Right lobe of liver (tissue), 4 donors: ENCODE data around the gene LRCH1.

Experiments used
- POLR2A ChIP-seq: fragments of 450-650 bp; IDR thresholded peaks from one replicate; pipeline ENCODE4 v1.6.1; 2017; ENCODE audit warnings: antibody characterized with exemption, mild to moderate bottlenecking
- TF ChIP-seq, protein P1 (sequence below), 4 donors: fragments of 200-600 bp in 3 of 4; fragments of 450-650 bp in 1 of 4; IDR thresholded peaks; one replicate each; pipeline versions ENCODE4 v1.5.1 to v1.8.0; 2016 to 2022; ENCODE audit warnings: antibody characterized with exemption in 4 of 4, mild to moderate bottlenecking in 2 of 4
- donor health status: DM: no; HTN: no; CAD: no.
- donor health status: DM: no; HTN: no; CAD: no.
- donor health status: DM: no; HTN: yes; CAD: no.

DNA sequence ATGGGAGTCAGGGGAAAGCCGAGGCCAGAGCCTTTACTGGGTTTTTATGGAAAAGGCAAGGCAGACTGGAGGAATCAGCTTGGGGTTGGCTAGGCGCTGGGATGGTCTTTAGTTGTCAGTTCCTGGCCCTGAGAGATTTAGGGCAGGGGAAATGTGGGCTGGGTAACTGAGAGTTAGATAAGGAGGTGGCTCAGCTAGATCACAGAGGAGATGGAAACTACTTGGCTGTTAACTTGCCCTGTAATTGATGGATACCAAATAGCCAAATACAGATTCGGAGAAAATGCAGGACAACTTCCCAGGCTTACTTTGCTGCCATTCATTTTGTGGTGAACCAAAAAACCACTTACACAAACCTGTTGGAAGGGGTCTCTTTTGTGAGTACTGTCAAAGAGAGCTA, 54.0 kb downstream of the LRCH1 start:
- TF ChIP-seq, protein P1, sequence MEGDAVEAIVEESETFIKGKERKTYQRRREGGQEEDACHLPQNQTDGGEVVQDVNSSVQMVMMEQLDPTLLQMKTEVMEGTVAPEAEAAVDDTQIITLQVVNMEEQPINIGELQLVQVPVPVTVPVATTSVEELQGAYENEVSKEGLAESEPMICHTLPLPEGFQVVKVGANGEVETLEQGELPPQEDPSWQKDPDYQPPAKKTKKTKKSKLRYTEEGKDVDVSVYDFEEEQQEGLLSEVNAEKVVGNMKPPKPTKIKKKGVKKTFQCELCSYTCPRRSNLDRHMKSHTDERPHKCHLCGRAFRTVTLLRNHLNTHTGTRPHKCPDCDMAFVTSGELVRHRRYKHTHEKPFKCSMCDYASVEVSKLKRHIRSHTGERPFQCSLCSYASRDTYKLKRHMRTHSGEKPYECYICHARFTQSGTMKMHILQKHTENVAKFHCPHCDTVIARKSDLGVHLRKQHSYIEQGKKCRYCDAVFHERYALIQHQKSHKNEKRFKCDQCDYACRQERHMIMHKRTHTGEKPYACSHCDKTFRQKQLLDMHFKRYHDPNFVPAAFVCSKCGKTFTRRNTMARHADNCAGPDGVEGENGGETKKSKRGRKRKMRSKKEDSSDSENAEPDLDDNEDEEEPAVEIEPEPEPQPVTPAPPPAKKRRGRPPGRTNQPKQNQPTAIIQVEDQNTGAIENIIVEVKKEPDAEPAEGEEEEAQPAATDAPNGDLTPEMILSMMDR (IDR thresholded peaks at IDR 0.05) = no peak
- TF ChIP-seq POLR2A = no peak
